ENCODE results near the gene SKA1. TPM values are rescaled to one million over a fixed set of nuclear protein-coding genes. Genes with fewer than 3 reads are reported as not detected.
"Not testable (repeated sequence)": the region's sequence is repeated elsewhere in the genome, so short reads cannot be mapped to it uniquely, and the experiment has no call there.

The SKA1 gene
- total and polyA plus RNA-seq, 9 of the 15 experiments (the other 6 are each of a cell fraction or from before 2014, with no cell fraction given) = 27.8 to 67.2 (median 41.9) TPM

GRCh38 chr18:50404752-50405581 is 30.1 kb downstream of the SKA1 start:
- H3K79me2 ChIP-seq (ENCODE audit: control insufficient read depth, insufficient read depth, low read length); H3K27me3 ChIP-seq (ENCODE audit: control insufficient read depth in 2 of 2, insufficient read depth in 2 of 2, low read length in 2 of 2); H3K4me3 ChIP-seq; H3K9ac ChIP-seq (ENCODE audit: insufficient read depth in 1 of 2, low read depth in 2 of 2, low read length in 2 of 2); CTCF ChIA-PET (ENCODE audit: low intra/inter-chr PET ratio); BruUV-seq (replicated peaks); FAIRE-seq; H3K4me2 ChIP-seq (ENCODE audit: insufficient read depth, low read length); H2AFZ ChIP-seq (ENCODE audit: low read depth, low read length); H3K27ac ChIP-seq (ENCODE audit: extremely low read depth, low read depth, low read length); POLR2A ChIA-PET; H4K20me1 ChIP-seq (replicated peaks; ENCODE audit: control insufficient read depth, insufficient read depth, low read length); DNase-seq (ENCODE audit: extremely low read depth in 1 of 4, low spot score in 3 of 4); ATAC-seq; intact Hi-C loops (cut with micrococcal nuclease); in situ Hi-C loops (cut with MboI); H3K36me3 ChIP-seq (ENCODE audit: control insufficient read depth, insufficient read depth, low read length); H3K9me3 ChIP-seq (replicated peaks; ENCODE audit: control insufficient read depth, insufficient read depth, low read depth, low read length); H3K9me1 ChIP-seq (ENCODE audit: control insufficient read depth, insufficient read depth, low read length): not testable (repeated sequence)
- H3K4me1 ChIP-seq (replicated peaks in 1 of 2; ENCODE audit: control insufficient read depth in 2 of 2, insufficient read depth in 2 of 2, low read length in 2 of 2) = peaks cover 12 to 13% of the 10 kb centered on the region in 2 experiments; a peak in 4 of 5 replicates
- TF ChIP-seq DMBX1 (CRISPR knock-in tag; IDR thresholded peaks at IDR 0.05; ENCODE audit: borderline replicate concordance) (peak; percentile 26; the same call in 1 of the 2 replicates), FOXA3 (CRISPR knock-in tag; conservative IDR thresholded peaks at IDR 0.05 in 1 of 2, IDR thresholded peaks at IDR 0.05 in 1 of 2) (peak in 1 of 2 experiments; percentile 68; a peak in 1 of 4 replicates), CBFA2T2 (conservative IDR thresholded peaks at IDR 0.05) (peak; percentile 26; the same call in 1 of the 2 replicates), CXXC5 (CRISPR knock-in tag; IDR thresholded peaks at IDR 0.05) (0 out of 2 replicates have a peak, but pooled peaks have one; percentile 15), PTTG1 (tag; IDR thresholded peaks at IDR 0.05; ENCODE audit: low read depth) (peak; percentile 21; the same call in 1 of the 2 replicates), TCF3 (CRISPR knock-in tag; IDR thresholded peaks at IDR 0.05) (peak; percentile 7; the same call in 1 of the 2 replicates)
- WGBS (ENCODE audit: insufficient coverage, low coverage, missing lambda C conversion rate) = 48% methylated on average over 11 of the region's 13 CpGs
